Activated CD4-positive, alpha-beta T cell treated with anti-CD3 and anti-CD28 coated beads, Interleukin-2, Interleukin-6, amounts not matched to agents 100 ng/mL and 50 ng/mL, durations not matched to agents 16 hours and 8 hours (primary cell): Measurements from ENCODE around the gene JAK2.
"Not testable (repeated sequence)": the region's sequence is repeated elsewhere in the genome, so short reads cannot be mapped to it uniquely, and the experiment has no call there.

Experiments used
- DNase-seq: peaks from one replicate; pipeline ENCODE4 v3.0.0-alpha.2; 2020

Gene JAK2

DNA sequence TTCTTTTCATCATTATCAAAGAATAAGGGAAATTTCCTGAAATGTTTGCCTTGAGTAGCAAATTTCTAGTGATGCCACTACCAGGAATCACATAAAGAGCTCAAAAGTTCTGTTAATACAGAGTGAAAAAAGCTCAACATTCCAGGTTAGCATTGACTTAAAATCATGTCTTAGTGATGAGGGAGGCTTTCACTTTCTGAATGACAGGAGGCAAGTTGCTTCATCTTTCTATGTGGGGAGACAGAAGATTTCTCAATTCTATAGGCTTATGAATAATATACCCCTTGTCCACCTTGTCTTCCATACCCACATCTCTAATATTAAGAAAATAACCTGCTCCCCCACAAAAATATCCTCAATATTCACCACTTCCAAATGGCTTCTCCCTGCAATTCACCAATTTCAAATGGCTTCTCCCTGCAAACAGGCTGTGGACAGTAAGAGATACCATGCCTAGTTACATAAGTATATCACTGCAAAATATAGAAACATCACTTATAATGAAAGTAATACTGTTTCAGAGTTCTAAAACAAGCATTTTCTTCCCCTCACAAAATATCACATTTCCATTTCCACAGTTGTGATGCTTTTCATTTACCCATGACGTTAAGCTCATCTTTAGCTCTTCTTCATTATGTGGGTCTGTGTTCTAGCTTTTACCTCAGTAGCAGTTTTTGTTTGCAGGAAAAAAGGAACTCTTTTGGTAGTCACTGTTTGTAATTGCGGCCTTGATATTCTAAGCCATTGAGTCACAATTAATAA is 2.2 kb upstream of the JAK2 start:
- peak; percentile 69 for DNase-seq

DNA sequence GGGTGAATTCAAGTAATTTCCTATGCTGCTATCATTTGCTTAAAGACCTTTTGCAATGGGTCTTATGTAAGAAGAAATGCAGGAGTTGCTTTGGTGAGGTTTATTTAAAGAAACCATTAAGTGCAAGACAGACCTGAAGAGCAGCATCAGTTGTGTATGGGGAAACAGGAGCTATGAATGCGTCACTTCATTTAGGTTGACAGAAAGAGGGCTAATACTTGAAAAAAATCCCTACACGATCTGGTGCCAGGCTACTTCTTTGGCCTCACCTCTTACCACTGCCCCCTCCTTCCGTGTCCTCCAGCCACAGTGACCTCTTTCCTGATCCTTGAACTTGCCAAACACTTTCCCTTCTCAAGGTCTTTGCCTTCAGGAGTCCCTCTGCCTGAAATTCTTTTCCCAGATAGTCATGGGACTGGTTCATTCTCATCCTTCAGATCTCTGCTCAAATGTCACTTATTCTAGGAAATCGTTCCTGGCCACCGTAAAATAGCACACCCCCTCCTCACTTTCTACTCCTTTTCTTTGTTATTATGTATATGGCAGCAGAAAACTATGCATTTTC is 1.4 kb upstream of the JAK2 start:
- DNase-seq = no peak

DNA sequence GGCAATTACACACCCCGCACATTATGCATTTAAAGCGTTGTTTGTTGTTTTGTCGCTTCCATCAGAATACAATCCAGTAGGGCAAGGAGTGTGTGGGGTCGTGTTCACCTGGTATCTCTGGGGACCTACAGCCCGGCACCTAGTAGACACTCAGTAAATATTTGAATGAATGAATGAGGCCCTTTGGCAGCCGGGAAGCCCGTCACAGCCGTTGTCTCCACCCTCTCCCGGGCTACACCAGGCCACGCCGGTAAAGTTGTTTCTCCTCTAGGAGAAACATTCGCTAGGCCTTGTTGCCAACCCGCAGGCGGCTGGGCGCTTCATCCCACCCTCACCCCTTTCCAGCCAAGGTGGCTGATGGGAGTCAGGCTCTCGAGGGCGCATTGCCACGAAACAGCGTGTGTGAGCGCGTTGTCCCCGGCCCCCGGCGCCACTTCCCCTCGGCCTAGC is 876 bp upstream of the JAK2 start:
- no peak for DNase-seq

DNA sequence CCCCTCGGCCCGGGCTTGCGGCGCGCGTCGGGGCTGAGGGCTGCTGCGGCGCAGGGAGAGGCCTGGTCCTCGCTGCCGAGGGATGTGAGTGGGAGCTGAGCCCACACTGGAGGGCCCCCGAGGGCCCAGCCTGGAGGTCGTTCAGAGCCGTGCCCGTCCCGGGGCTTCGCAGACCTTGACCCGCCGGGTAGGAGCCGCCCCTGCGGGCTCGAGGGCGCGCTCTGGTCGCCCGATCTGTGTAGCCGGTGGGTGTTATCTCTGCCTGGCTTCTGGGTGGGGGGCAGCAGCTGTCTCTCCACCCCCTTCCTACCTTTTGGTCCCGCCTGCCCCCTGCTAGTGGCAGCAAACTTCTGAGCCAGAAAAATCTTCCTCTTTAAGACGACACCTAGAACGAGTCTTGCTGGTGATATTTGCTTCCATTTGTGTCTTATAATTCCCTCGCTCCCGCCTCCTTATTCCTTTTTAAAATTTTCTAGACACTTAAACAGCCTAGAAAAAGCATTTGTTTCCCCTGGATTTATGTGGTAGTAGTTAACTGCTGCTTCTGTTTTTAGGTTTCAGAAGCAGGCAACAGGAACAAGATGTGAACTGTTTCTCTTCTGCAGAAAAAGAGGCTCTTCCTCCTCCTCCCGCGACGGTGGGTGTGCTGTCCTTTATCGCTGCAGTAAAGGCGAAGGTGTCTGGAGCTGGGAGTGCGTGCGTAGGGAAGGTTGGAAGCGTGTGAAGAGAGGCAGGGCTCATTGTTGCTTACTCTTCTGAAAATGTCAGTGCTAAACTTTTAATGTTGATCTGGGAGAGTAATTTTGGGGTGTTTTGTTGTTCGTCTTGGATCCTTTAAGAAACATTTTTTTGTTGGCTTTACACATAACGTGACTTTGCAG is 554 bp downstream of the JAK2 start:
- DNase-seq = peak; percentile 64

DNA sequence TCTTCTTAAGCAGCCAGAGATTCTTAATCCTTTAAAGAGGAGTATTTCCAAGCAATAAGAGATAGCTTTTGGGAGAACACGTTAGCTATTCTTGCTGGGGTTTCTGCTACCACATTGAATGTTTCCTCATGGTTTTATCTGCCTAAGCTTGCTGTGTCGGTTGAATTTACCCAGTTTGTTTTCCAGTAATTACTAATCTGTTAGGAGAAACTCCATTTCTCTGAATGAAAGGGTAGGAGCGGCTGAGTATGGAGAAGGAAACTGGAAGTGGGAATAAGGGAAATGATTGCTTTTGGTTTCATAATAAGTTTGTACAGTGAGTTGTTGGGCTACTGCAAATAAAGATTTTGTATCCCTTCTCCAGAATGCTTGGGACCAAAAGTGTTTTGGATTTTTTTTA is 1.2 kb downstream of the JAK2 start:
- DNase-seq = peak; percentile 36

DNA sequence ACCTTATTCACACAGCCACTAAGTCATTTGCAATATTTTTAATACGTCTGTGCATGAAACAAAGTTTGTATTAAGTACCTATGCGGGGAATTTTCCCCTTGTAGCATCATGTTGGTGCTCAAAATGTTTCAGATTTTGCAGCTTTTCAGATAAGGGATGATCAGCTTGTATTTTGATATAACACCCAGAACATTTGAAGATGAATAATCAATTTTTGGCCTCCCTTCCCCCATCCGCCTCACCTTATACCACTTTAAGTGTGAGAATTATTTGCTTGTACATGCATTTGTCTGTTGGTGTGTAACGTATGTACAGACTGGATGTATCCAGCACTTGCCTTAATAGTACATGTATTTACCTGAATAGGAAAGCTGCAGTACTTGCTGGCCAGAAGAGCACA is 1.7 kb downstream of the JAK2 start:
- DNase-seq = no peak

DNA sequence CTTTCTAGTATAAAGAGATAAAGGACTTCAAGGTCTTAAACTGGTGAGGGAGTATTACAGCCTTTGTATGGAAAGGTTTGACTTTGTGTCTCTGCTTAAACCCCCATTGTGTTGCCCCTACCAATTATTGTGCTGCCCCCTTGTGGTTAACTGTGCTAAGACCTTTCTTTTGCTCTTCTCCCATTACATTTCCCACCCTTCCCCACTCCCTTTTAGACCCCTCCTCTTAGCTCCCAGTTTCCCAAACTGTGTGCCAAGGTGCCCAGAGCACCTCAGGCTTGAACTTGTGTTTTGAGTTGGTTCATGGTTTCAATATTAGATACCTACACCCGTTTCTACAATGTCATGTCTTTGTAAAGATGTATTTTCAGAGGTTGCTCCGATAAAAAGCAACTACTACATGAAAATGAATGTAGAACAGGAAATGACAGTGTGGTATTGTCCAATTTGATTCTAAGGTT is 2.9 kb downstream of the JAK2 start:
- DNase-seq = peak; percentile 82

DNA sequence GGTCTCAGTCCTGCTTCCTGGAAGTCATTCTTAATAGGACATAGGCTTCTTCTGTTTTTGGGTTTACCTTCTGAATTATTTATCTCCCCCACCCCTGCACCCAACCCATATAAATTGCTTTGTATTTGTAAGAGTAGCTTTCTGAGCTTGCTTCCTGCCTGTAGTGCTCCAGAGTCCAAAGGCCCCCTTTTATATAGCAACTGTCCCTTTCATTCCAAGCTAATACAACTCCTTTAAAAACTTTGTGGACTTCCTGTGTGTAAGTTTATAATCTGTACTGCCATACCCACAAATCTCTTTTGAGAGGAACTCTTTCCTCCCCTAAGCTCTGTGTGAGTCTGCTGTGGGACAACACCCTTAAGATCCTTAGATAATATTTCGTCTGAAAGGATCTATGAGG is 7.8 kb downstream of the JAK2 start:
- DNase-seq = no peak

DNA sequence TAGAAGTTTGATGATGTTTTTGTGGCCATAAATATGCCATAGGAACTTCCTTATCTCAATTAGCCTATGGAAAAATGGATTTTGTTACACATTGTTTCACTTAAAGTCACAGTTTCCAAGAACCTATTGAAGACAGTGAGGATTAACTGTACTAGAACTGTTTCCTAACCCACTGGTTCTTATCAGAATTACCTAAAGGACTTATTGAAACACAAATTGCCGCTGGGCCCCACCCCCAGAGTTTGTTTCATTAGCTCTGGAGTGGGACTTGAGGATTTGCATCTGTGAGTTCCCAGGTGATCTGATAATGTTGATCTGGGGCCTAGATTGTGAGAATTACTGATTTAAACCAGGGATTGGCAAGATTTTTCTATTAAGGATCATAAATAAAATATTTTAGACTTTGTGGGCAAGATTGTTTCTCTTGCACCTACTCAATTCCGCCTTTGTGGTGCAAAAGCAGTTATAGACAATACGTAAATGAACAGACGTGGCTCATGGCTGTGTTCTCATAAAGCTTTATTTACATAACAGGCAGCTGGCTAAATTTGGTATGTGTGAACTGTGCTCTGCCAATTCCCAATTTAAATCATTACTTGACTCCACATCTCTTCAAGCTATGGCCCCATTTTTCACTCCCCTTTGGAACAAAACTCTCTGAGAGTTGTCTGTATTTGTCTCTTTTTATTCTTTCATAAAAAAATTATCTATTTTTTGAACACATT is 9.3 kb downstream of the JAK2 start:
- DNase-seq = no peak

DNA sequence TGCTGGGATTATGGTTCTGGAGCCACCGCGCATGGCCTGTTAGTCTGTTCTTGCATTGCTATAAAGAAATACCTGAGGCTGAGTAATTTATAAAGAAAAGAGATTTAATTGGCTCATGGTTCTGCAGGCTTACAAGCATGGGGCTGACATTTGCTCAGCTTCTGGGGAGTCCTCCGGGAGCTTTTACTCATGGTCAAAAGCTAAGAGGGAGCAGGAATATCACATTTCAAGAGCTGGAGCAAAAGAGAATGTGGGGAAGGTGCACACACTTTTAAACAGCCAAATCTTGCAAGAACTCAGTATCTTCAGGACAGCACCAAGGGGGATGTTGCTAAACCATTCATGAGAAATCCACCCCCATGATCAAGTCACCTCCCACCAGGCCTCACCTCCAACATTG is 12.1 kb downstream of the JAK2 start:
- no peak for DNase-seq

DNA sequence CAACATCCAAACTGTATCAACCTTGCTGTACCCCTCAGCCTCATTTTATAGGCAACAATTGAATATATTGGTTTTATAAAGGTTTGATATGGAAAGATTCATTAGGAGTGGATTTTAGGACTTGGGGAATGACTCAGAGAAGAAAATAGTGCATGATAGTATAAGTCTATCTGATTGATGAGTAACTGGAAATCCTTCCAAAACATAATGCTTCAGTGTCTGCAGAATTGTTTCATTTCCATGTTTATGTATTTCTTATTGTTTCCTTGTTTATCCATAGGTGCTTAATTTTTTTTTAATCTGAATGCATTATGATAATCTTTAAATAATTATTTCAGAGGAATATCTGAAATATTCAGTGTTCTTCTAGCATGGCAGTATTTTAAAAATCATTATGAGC is 12.6 kb downstream of the JAK2 start:
- DNase-seq = no peak

DNA sequence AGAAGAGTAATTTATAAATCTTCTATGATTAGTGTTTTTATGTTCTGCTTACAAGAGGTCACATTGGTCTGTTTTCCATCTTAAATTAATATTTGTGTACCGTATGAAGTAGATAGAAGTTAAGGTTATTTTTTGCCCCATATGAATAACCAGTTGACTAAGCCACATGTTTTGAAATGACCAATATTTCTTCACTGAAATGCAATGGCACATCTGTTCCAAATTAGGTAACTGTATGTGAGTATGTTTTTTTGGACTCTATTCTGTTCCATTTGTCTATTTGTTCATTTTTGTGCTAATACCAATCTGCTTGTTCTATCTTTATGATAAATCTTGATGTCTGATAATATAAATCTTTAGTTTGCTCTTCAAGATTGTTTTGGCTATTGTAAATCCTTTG is 17.7 kb downstream of the JAK2 start:
- no peak for DNase-seq

DNA sequence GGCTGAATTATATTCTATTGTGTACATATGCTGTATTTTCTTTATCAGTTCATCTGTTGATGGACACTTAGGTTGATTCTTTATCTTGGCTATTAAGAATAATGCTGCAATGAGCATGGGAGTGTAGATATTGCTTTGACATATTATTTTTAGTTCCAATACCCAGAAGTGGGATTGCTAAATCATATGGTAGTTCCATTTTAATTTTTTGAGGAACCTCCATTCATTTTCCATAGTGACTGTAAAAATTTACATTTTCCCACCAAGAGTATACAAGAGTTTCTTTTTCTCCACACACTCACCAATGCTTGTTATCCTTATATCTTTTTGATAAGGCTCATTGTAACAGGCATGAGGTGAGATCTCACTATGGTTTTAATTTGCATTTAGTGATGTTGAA is 19.4 kb downstream of the JAK2 start:
- no peak for DNase-seq

DNA sequence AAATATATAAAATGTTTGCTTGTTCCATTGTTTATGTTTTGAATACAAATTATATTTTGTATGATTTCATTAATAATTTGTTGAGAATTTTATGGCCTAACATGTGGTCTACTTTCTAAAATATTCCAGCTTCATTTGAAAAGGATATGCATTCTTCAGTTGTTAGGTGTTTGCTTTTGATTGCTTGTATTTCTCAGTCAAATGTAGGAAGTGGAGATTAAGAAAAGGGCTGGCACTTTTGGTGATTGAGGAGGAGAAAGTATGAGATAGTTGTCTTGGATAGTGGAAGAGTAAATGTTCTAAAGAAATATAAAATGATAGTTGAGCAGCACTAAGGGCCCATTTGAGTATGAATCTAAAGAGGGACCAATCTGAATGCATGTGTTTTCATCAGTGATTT is 23.1 kb downstream of the JAK2 start:
- no peak for DNase-seq

DNA sequence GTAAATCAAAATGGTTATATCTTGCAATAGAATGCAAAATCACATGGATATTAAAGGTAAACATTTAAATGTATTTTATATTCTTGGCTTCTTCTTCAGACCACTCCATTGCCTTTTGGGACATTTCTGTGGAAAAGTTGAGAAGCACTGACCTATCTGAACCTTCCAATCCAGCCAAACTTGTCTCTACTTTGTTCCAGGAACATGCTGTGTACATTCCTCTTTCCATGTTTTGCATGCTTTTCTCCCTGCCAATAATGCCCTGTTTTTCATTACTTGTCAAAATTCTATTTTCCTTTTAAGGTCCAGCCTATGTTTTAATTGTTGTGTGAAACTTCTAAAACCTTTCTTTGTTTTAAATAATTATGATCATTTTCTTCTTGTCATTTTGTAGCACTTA is 28.3 kb downstream of the JAK2 start:
- DNase-seq = no peak

DNA sequence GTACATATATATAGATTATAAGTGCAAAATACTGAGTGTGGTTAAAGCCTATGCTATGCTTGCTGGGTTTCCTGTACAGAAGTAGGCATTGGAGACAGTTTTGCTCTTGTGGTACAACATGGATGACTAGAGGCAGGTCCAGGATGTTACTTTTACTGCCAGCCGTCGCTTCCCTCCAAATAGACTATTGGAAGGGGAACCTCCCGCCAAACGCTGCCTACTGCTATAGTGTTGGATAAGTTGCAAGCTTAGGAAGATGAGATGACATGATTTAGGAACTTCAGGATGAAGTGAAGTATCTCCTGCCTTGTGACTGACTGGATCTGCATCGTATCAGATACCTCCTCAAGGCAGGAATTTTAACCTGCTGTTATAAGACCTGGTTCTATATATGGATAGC is 30.9 kb downstream of the JAK2 start:
- DNase-seq = no peak

DNA sequence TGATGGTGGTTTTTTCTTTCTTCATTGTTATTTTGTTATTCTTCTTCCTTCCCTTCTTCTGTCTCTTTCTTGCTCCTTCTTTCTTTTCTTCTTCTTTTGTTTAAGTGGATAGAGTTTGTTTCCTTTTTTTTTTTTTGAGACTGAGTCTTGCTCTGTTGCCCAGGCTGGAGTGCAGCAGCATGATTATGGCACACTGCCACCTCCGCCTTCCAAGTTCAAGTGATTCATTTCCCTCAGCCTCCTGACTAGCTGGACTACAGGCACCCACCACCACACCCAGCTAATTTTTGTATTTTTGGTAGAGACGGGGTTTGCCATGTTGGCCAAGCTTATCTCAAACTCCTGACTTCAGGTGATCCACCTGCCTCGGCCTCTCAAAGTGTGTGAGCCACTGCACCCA is 40.3 kb downstream of the JAK2 start:
- no peak for DNase-seq

DNA sequence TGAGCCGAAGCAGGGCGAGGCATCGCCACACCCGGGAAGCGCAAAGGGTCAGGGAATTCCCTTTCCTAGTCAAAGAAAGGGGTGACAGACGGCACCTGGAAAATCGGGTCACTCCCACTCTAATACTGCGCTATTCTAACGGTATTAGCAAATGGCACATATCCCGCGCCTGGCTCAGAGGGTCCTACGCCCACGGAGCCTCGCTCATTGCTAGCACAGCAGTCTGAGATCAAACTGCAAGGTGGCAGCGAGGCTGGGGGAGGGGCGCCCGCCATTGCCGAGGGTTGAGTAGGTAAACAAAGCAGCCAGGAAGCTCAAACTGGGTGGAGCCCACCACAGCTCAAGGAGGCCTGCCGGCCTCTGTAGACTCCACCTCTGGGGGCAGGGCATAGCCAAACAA is 46.9 kb downstream of the JAK2 start:
- not testable (repeated sequence) for DNase-seq

DNA sequence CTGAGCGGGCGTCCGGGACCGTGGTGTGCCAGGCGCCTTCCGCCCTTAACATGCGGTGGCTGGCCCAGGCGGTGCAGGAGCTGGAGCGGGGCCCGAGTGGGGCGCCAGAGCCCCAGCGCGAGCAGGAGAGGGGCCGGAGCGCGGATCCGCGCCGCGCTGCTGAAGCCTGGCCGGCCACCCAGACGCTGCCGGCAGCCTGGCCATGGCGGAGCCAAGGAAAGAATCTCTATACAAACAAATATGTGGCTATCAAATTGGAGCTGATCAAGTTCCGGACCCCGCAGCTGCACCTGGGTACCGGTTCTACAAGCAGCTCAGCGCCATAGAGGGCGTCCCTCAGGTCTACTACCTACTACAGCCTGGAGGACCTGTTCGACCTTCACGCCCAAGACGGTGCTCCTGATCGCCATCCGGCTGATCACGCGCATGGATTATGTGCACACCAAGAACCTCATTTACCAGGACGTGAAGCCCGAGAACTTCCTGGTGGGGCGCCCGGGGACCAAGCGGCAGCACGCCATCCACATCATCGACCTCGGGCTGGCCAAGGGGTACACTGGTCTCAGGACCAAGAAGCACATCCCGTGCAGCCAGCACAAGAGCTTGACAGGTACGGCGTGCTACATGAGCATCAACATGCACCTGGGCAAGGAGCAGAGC is 55.8 kb downstream of the JAK2 start:
- DNase-seq = no peak

DNA sequence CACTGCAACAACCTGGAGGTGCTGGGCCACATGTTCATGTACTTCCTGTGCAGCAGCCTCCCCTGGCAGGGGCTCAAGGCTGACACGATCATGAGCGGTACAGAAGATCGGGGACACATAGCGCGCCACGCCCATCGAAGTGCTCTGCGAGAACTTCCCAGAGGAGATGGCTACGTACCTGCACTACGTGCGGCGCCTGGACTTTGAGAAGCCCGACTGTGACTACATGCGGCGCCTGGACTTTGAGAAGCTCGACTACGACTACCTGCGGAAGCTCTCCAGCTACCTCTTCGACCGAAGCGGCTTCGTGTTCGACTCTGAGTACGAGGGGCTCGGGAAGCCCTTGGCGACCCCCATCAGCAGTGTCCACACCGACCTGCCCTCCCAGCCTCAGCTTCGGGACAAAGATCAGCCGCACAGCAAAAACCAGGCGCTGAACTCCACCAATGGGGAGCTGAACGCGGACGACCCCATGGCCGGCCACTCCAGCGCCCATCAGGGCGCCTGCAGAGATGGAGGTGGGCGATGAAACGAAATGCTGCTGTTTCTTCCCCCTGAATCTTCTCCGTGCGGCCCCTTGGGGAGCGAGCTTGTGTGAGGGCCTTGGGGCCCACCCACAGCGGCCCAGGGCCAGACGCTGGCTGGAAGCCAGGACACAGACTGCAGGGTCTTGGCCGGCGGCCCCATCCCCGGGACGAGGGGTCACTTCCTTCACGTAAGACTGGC is 56.5 kb downstream of the JAK2 start:
- DNase-seq = no peak

DNA sequence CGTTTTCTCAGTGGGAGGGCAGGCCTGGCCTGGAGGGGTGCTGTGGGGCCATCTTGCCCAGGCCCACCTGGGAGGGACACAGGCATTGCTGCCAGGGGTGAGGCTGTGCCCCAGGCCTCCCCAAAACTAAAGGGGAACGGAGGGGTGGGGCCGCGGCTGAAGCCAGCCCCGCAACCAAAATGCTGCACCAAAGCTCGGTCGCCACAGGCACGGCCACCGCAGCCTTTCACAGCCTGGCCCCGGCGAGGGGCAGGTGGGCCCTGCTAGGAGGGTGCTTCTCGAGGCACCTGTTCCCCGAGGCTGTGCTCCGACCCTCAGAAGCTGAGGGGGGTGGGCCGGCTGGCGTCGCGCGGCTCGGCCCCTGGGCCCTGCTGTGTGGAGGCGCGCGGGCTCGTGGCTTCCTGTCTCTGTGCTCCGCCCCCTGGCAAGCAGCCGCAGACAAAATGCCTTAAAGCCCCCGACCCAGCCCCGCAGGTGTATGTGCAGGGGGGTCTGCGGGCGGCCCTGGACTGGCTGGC is 57.6 kb downstream of the JAK2 start:
- no peak for DNase-seq

DNA sequence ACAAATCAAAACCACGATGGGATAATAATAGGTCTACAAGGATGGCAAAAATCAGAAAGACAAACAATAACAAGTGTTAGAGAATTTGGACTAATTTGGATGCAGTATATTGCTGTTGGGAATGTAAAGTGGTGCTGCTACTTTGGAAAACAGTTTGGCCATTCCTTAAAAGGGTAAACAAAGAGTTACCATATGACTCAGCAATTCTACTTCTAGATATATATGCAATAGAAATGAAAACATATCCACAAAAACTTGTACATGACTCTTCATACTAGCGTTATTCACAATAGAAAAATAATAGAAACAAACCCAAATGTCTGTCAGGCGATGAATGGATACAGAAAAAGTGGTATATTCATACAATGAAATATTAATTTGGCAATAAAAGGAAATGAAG is 58.3 kb downstream of the JAK2 start:
- DNase-seq = no peak
